Stomach (tissue), 9 donors: ENCODE measurements around the gene STAC3. TPM values are rescaled to one million over a fixed set of nuclear protein-coding genes. Genes with fewer than 3 reads are reported as not detected.

ENCODE experiments used
- DNase-seq, 2 donors: peaks; one replicate each; pipeline versions ENCODE4 v3.0.0 to v3.0.0-alpha.2; 2013 to 2019
- H3K27ac ChIP-seq, 5 donors: fragments of 200-600 bp in 4 of 5; sonication (generic) in 4 of 5; one replicate each; pipeline ENCODE4 v1.5.1; 2013 to 2019; ENCODE audit warnings: mild to moderate bottlenecking in 1 of 5, moderate library complexity in 1 of 5
- H3K27me3 ChIP-seq, 3 donors: fragments of 200-600 bp; sonication (generic); one replicate each; pipeline ENCODE4 v1.5.1; 2017 to 2019; ENCODE audit warnings: mixed run types in 1 of 3
- H3K36me3 ChIP-seq, 4 donors: fragments of 200-600 bp; sonication (generic); 1 replicate in 3 of 4; 2 replicates in 1 of 4; pipeline ENCODE4 v1.5.1; 2016 to 2019
- H3K4me1 ChIP-seq, 4 donors: fragments of 200-600 bp; sonication (generic); one replicate each; pipeline ENCODE4 v1.5.1; 2016 to 2019
- H3K4me3 ChIP-seq, 4 donors: fragments of 200-600 bp; sonication (generic) in 3 of 4; one replicate each; pipeline ENCODE4 v1.5.1; 2016 to 2019; ENCODE audit warnings: mild to moderate bottlenecking in 1 of 4
- H3K9me3 ChIP-seq, 4 donors: fragments of 200-600 bp; sonication (generic); one replicate each; pipeline ENCODE4 v1.5.1; 2016 to 2019
- CTCF ChIP-seq, 7 experiments: fragments of 450-650 bp in 4 of 7; fragments of 200-600 bp in 3 of 7; sonication (generic) in 3 of 7; IDR thresholded peaks; one replicate each; pipeline ENCODE4 v1.5.1; 2016 to 2019; ENCODE audit warnings: antibody characterized with exemption in 7 of 7, control low read depth in 2 of 7, mild to moderate bottlenecking in 1 of 7
- EP300 ChIP-seq: sonication (generic); formaldehyde crosslinking; IDR thresholded peaks from one replicate; pipeline ENCODE4 v1.6.1; 2017; ENCODE audit warnings: antibody characterized with exemption
- POLR2A ChIP-seq, 4 donors: fragments of 450-650 bp; IDR thresholded peaks; one replicate each; pipeline ENCODE4 v1.6.1; 2016; ENCODE audit warnings: antibody characterized with exemption in 4 of 4, control low read depth in 2 of 4, mild to moderate bottlenecking in 1 of 4, moderate library complexity in 1 of 4
- POLR2AphosphoS5 ChIP-seq, 3 donors: sonication (generic); formaldehyde crosslinking; IDR thresholded peaks; one replicate each; pipeline ENCODE4 v1.6.1; 2016; ENCODE audit warnings: antibody characterized with exemption in 3 of 3
- whole genome bisulfite sequencing, 5 donors: extraction: QIAGEN DNeasy Blood & Tissue Kit in 3 of 5; methylation state at CpG; one replicate each; pipeline versions ENCODE4 v1.1.5 to v1.1.7; 2013 to 2018; 5-methylcytosine and 5-hydroxymethylcytosine counted together
- intact Hi-C: fragments of 100-400 bp; cut with DNase I; formaldehyde crosslinking; loops from one replicate; pipeline ENCODE4 v1.15.1; 2023; ENCODE audit warnings: low total_unique reads
- polyA plus RNA-seq, 3 donors: library from polyadenylated mRNA; stranded (reverse); fragments of 200-250 nt; gene quantifications; one replicate each; pipeline ENCODE4 v1.2.3, GENCODE V29; 2013
- total RNA-seq, 5 donors: library from RNA; depleted of rRNA; stranded (reverse); fragments of >200 nt; gene quantifications; one replicate each; pipeline versions ENCODE4 v1.1.0 to v1.2.3, GENCODE V29; 2014 to 2016
- donor health status: healthy with polysubstance abuse.
- donor health status: Bipolar disorder and iron deficiency.
- donor health status: healthy.

Gene STAC3
- total and polyA plus RNA-seq, 8 donors, result 0.55 to 5.1 (median 2.3) TPM; not detected in 1

DNA sequence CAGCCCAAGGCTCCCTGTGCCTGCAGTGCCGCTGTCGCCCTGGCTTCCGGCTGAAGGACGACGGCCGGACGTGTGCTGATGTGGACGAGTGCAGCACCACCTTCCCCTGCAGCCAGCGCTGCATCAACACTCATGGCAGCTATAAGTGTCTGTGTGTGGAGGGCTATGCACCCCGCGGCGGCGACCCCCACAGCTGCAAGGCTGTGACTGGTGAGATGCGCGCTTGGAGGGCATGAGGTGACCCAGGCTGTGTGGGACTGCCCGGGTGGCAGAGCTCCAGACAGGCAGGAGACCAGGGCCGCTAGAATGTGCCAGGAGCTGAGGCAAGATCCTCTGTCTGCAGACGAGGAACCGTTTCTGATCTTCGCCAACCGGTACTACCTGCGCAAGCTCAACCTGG lies 54.0 kb downstream of the STAC3 start:
- TF ChIP-seq POLR2AphosphoS5 (IDR thresholded peaks at IDR 0.05), result no peak
- TF ChIP-seq EP300, result no peak
- TF ChIP-seq CTCF (IDR thresholded peaks at IDR 0.05), result no peak
- TF ChIP-seq POLR2A (IDR thresholded peaks at IDR 0.05), result no peak
- 88 to 94% (median 92%) methylated on average over 19 to 22 of the region's 22 CpGs for WGBS, 5 donors
- H3K4me1 ChIP-seq, result no peaks in the 10 kb centered on the region
- H3K36me3 ChIP-seq, result peaks cover 93 to 100% (median 100%) of the 10 kb centered on the region in 4 donors
- H3K27ac ChIP-seq, result no peak overlapping the region
- no peaks in the 10 kb centered on the region for H3K27me3 ChIP-seq
- H3K4me3 ChIP-seq, result no peak overlapping the region
- no peaks in the 10 kb centered on the region for H3K9me3 ChIP-seq
- DNase-seq, result no peak
- intact Hi-C loops, result no loop called here

DNA sequence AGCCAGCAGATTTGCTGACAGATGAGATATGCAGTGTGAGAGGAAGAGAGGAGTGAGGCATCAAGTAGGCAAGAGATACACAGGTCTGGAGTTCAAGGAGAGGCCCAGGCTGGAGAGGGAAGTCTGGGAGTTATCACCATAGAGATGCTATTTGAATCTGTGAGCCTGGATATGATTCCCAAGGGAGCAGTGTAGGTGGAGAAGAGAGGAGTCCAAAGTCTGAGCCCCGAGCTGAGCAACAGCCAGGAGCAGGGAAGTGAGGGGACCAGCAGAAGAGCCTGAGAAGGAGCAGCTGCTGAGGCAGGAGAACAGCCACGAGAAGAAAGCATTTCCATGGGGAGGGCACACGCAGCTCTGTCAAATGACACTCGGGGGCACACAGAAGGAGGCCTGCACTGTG lies 54.5 kb downstream of the STAC3 start:
- DNase-seq, result no peak
- no peak for TF ChIP-seq EP300
- no peak for TF ChIP-seq POLR2A (IDR thresholded peaks at IDR 0.05)
- no peak for TF ChIP-seq POLR2AphosphoS5 (IDR thresholded peaks at IDR 0.05)
- no peak for TF ChIP-seq CTCF (IDR thresholded peaks at IDR 0.05)

GRCh38 chr12:57195611-57196371 lies 55.2 kb downstream of the STAC3 start:
- Histone ChIP-seq H3K36me3 (peaks cover 94 to 100% (median 100%) of the 10 kb centered on the region in 4 donors), H3K27ac (no peak overlapping the region), H3K27me3 (no peaks in the 10 kb centered on the region), H3K9me3 (no peaks in the 10 kb centered on the region), H3K4me1 (no peaks in the 10 kb centered on the region), H3K4me3 (no peak overlapping the region)
- TF ChIP-seq CTCF (IDR thresholded peaks at IDR 0.05) (no peak), POLR2AphosphoS5 (IDR thresholded peaks at IDR 0.05) (no peak), POLR2A (IDR thresholded peaks at IDR 0.05) (no peak), EP300 (no peak)
- intact Hi-C loops, result no loop called here
- DNase-seq, result no peak
- whole genome bisulfite sequencing, 5 donors, result 82 to 85% (median 84%) methylated on average over 19 to 34 of the region's 34 CpGs

More for the DNA sequence above, 54.5 kb downstream of the STAC3 start:
- Histone ChIP-seq H3K27ac (no peak overlapping the region), H3K9me3 (no peaks in the 10 kb centered on the region), H3K4me1 (no peaks in the 10 kb centered on the region), H3K36me3 (peaks cover 92 to 100% (median 100%) of the 10 kb centered on the region in 4 donors), H3K27me3 (no peaks in the 10 kb centered on the region), H3K4me3 (no peak overlapping the region)
- 66 to 83% (median 76%) methylated on average over 4 of the region's 4 CpGs for WGBS, 5 donors
- intact Hi-C loops, result no loop called here

DNA sequence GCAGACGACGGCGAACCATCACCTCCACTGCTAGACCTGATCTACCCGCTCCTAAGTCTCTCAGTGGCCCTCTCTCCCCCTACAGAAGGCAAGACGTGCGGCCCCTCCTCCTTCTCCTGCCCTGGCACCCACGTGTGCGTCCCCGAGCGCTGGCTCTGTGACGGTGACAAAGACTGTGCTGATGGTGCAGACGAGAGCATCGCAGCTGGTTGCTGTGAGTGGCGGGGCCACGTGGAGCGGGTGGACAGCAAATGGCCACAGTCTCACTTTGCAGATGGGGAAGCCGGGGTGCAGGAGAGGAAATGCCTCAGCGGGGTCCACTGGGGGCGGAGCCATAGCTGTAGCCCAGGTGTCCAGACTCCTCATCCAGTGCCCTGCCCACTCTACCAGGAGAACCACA lies 55.8 kb downstream of the STAC3 start:
- TF ChIP-seq POLR2AphosphoS5 (IDR thresholded peaks at IDR 0.05), result no peak
- TF ChIP-seq EP300, result no peak
- no peak for TF ChIP-seq CTCF (IDR thresholded peaks at IDR 0.05)
- TF ChIP-seq POLR2A (IDR thresholded peaks at IDR 0.05), result no peak
- Histone ChIP-seq H3K9me3 (no peaks in the 10 kb centered on the region), H3K4me1 (no peaks in the 10 kb centered on the region), H3K27me3 (no peaks in the 10 kb centered on the region), H3K4me3 (no peak overlapping the region), H3K27ac (no peak overlapping the region), H3K36me3 (peaks cover 89 to 100% (median 100%) of the 10 kb centered on the region in 4 donors)
- intact Hi-C loops, result no loop called here
- WGBS, 5 donors, result 88 to 93% (median 90%) methylated on average over 17 to 19 of the region's 19 CpGs
- DNase-seq, result no peak
